Body of pancreas (tissue), 4 donors: ENCODE results near the gene ACSL6. TPM values are rescaled to one million over a fixed set of nuclear protein-coding genes. Genes with fewer than 3 reads are reported as not detected.

Experiments
- ATAC-seq: fragments of 150-250 bp; one replicate; pipeline ENCODE4 v1.9.1; 2016
- DNase-seq, 4 donors: peaks; one replicate each; pipeline ENCODE4 v3.0.0-alpha.2; 2019
- H3K27ac ChIP-seq, 4 donors: fragments of 200-600 bp; sonication (generic); 1 replicate in 3 of 4; 2 replicates in 1 of 4; pipeline versions ENCODE4 v1.5.1 to v1.6.1; 2016 to 2019; ENCODE audit warnings: mild to moderate bottlenecking in 1 of 4, mixed read lengths in 1 of 4, moderate library complexity in 1 of 4
- H3K27me3 ChIP-seq, 2 donors: fragments of 200-600 bp; sonication (generic); one replicate each; pipeline ENCODE4 v1.6.0; 2016; ENCODE audit warnings: mild to moderate bottlenecking in 1 of 2
- H3K36me3 ChIP-seq, 2 donors: fragments of 200-600 bp; sonication (generic); replicated peaks in 1 of 2; 2 replicates each; pipeline ENCODE4 v1.5.1; 2016; ENCODE audit warnings: low read depth in 2 of 2; ENCODE audit not compliant: insufficient read depth in 1 of 2
- H3K4me1 ChIP-seq: fragments of 200-600 bp; sonication (generic); one replicate; pipeline ENCODE4 v1.6.0; 2016
- H3K4me3 ChIP-seq, 2 donors: fragments of 200-600 bp; sonication (generic); 1 replicate in 1 of 2; 2 replicates in 1 of 2; pipeline ENCODE4 v1.5.1; 2016 to 2019
- H3K9me3 ChIP-seq, 3 donors: fragments of 200-600 bp; sonication (generic); 1 replicate in 2 of 3; 2 replicates in 1 of 3; pipeline ENCODE4 v1.5.1; 2016
- POLR2A ChIP-seq, 3 donors: fragments of 450-650 bp; IDR thresholded peaks; one replicate each; pipeline ENCODE4 v1.6.1; 2016; ENCODE audit warnings: antibody characterized with exemption in 3 of 3, mild to moderate bottlenecking in 2 of 3
- WGBS, 2 donors: methylation state at CpG; one replicate each; pipeline ENCODE4 v1.1.5; 2017; 5-methylcytosine and 5-hydroxymethylcytosine counted together
- intact Hi-C: fragments of 100-400 bp; cut with DNase I; formaldehyde crosslinking; loops from one replicate; pipeline ENCODE4 v1.15.1; 2023
- total RNA-seq, 2 donors: library from RNA; depleted of rRNA; stranded (reverse); fragments of >200 nt; gene quantifications; one replicate each; pipeline ENCODE4 v1.1.0, GENCODE V29; 2016
- TF ChIP-seq, protein P1 (sequence below), 7 experiments: fragments of 450-650 bp in 4 of 7; fragments of 200-600 bp in 3 of 7; sonication (generic) in 3 of 7; IDR thresholded peaks; one replicate each; pipeline ENCODE4 v1.5.1; 2016 to 2019; ENCODE audit warnings: antibody characterized with exemption in 7 of 7

ACSL6 gene
- total RNA-seq, 2 donors from 2014 or later: 2.0 to 2.1 TPM

DNA sequence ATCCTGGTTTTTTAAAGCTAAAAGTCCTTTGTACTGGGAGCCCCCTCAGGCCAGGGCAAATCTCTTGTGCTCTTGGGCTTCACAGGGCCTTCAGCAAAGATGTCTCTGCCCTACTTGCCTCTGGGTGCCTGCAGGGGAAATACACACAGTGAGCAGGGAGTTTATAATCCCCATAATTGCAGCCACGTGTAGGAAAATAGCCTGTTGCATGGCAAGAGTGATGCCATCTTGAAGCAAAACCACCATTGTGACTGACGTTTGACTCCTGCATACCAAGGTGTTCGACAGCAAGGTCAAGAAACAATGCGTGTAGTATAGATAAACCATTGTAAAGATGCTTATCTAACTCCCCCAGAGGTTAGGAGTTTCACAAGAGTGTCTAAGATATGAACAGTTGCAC lies 37.6 kb upstream of the ACSL6 start:
- intact Hi-C loops: no loop called here
- ATAC-seq: no peak
- DNase-seq: no peak

DNA sequence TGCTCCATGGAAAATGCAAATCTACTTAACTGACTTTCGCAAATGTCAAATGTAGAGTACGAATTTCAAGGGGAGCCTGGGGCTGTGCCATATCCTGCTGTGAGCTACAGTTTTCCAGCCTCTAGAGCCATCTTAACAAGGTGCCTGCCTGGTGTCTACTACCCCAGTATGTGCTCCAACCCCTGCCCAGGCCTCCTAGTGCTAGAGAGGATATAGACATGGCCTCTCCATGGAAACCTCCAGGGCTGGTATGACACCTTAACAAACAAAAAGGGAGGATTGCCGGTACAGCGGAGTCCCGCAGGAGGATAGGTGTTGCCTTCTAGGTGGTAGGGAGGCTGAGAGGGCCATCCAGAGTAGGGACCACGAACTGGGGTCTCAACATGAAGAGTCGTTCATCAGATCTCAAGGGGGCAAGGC lies 35.4 kb upstream of the ACSL6 start:
- H3K27ac ChIP-seq: no peak overlapping the region
- H3K4me1 ChIP-seq: no peaks in the 10 kb centered on the region
- intact Hi-C loops: no loop called here
- no peaks in the 10 kb centered on the region for H3K9me3 ChIP-seq
- H3K36me3 ChIP-seq: no peaks in the 10 kb centered on the region
- H3K27me3 ChIP-seq: no peaks in the 10 kb centered on the region
- 68 to 79% methylated on average over 7 of the region's 7 CpGs for WGBS, 2 donors
- DNase-seq (no peak), ATAC-seq (no peak)
- TF ChIP-seq, protein P1, sequence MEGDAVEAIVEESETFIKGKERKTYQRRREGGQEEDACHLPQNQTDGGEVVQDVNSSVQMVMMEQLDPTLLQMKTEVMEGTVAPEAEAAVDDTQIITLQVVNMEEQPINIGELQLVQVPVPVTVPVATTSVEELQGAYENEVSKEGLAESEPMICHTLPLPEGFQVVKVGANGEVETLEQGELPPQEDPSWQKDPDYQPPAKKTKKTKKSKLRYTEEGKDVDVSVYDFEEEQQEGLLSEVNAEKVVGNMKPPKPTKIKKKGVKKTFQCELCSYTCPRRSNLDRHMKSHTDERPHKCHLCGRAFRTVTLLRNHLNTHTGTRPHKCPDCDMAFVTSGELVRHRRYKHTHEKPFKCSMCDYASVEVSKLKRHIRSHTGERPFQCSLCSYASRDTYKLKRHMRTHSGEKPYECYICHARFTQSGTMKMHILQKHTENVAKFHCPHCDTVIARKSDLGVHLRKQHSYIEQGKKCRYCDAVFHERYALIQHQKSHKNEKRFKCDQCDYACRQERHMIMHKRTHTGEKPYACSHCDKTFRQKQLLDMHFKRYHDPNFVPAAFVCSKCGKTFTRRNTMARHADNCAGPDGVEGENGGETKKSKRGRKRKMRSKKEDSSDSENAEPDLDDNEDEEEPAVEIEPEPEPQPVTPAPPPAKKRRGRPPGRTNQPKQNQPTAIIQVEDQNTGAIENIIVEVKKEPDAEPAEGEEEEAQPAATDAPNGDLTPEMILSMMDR (IDR thresholded peaks at IDR 0.05): no peak
- TF ChIP-seq POLR2A (IDR thresholded peaks at IDR 0.05): no peak
- H3K4me3 ChIP-seq: no peak overlapping the region

More for the DNA sequence above, 37.6 kb upstream of the ACSL6 start:
- Histone ChIP-seq H3K4me3 (no peak overlapping the region), H3K4me1 (no peaks in the 10 kb centered on the region), H3K27ac (no peak overlapping the region), H3K36me3 (no peaks in the 10 kb centered on the region), H3K9me3 (no peaks in the 10 kb centered on the region), H3K27me3 (no peaks in the 10 kb centered on the region)
- 36 to 53% methylated on average over 4 of the region's 4 CpGs for WGBS, 2 donors
- TF ChIP-seq, protein P1 (IDR thresholded peaks at IDR 0.05): no peak
- no peak for TF ChIP-seq POLR2A (IDR thresholded peaks at IDR 0.05)

DNA sequence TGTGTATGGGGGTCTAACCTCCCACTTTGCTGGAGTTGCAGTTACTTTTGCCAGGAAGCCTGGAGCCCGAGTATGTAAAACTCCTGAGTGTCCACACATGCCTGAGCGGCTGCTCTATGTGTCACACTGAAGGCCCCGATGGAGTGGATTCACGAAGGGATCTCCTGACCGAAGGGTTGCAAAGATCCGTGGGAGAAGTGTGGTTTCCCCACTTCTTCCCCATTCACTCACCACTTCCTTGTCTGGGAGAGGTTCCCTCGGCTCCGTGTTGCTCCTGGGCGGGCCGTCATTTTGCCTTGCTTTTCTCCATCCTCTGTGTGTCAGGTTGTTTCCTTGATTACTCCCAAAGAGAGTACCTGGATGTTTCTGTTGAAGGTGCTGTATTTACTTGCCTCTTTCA lies 32.7 kb upstream of the ACSL6 start:
- Histone ChIP-seq H3K36me3 (no peaks in the 10 kb centered on the region), H3K27ac (no peak overlapping the region), H3K4me1 (no peaks in the 10 kb centered on the region), H3K4me3 (no peak overlapping the region), H3K9me3 (no peaks in the 10 kb centered on the region), H3K27me3 (no peaks in the 10 kb centered on the region)
- 69 to 87% methylated on average over 10 of the region's 10 CpGs for WGBS, 2 donors
- no peak for TF ChIP-seq POLR2A (IDR thresholded peaks at IDR 0.05)
- TF ChIP-seq, protein P1 (IDR thresholded peaks at IDR 0.05): no peak
- intact Hi-C loops: no loop called here
- ATAC-seq: no peak
- DNase-seq: peak in 1 of 4 donors; percentile 35

DNA sequence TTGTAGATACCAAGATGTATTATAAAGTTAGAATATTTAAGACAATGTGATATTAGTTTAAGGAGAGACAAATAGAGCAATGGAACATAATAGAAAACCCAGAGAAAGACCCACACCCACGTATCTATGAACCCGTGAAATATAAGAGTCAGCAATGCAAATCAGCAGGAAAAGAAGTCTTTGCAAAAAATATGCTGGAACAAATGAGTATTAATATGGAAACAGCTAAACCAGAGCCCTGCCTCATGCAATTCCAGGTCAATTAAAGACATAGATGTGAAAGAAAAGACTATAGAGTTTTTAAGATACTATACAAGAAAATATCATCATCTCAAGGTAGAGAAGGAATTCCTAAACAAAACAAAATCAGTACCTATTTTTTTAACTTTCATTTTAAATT lies 25.9 kb upstream of the ACSL6 start:
- TF ChIP-seq POLR2A (IDR thresholded peaks at IDR 0.05): no peak
- TF ChIP-seq, protein P1 (IDR thresholded peaks at IDR 0.05): no peak

DNA sequence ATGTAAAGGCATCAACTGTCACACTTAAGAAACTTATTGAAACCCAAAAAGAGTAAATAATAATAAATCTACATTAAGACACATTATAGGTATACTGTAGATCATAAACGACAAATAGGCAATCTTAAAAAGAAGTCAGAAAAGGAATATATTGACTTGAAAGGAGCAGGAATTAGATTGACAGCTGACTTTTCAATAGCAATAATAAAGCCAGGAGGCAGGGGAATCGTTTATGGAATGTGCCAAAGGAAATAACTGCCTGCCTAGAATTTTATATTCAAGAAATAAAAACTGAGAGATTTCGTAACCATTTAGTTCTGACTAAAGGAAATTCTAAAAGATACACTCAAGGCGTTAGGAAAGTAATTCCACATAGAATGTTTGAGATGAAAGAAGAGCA lies 21.7 kb upstream of the ACSL6 start:
- DNase-seq (no peak), ATAC-seq (no peak)
- no peaks in the 10 kb centered on the region for H3K36me3 ChIP-seq
- H3K27ac ChIP-seq: no peak overlapping the region
- peaks cover 0 to 4% of the 10 kb centered on the region in 2 donors for H3K27me3 ChIP-seq
- H3K4me3 ChIP-seq: no peak overlapping the region
- WGBS, 2 donors: 57 to 72% methylated on average over 4 of the region's 4 CpGs
- TF ChIP-seq POLR2A (IDR thresholded peaks at IDR 0.05): no peak
- TF ChIP-seq, protein P1 (IDR thresholded peaks at IDR 0.05): no peak
- H3K4me1 ChIP-seq: no peaks in the 10 kb centered on the region
- intact Hi-C loops: no loop called here
- no peaks in the 10 kb centered on the region for H3K9me3 ChIP-seq

More for the DNA sequence above, 25.9 kb upstream of the ACSL6 start:
- H3K9me3 ChIP-seq: no peaks in the 10 kb centered on the region
- peaks cover 0 to 4% of the 10 kb centered on the region in 2 donors for H3K27me3 ChIP-seq
- ATAC-seq (no peak), DNase-seq (no peak)
- no peaks in the 10 kb centered on the region for H3K4me1 ChIP-seq
- no peaks in the 10 kb centered on the region for H3K36me3 ChIP-seq
- WGBS, 2 donors: 32 to 56% methylated on average over 2 of the region's 2 CpGs
- intact Hi-C loops: no loop called here
- no peak overlapping the region for H3K27ac ChIP-seq
- no peak overlapping the region for H3K4me3 ChIP-seq
